ENCODE measurements around the gene VPS41.
"Not testable (repeated sequence)": the region's sequence is repeated elsewhere in the genome, so short reads cannot be mapped to it uniquely, and the experiment has no call there.

Gene VPS41

DNA sequence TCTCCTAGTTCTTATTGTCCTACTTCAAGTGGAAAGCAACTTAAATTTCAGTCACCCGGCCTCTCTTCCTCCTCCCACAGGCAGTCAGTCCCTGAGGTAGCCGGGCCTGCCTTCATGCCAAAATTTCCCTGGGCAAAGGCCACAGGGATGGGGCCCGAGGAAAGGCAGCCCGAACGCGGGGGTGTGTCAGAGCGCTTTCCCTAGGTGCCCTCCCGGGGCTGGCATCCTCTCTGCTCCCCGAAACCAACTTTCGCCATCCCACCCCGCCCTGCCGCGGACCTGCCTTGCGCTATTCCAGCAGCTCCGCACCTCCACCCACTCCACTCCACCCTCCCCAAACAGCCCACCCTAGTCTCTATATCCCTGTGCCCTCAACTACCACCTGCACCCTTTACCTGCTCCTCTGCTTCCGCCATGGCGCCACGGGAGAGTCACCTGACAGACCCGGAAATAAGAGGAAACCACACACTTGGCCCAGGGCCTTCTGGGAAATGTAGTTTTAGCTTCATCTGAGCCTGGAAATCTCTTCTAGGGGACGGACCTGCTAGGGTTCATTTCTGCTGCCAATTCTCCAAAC is at the start of gene VPS41:
Gene VPS41, minus strand, starts transcription at position 433 of the 577 bp plus-strand sequence. Its CDS starts 17 bp downstream, at position 416.
- DNase-seq = peak; percentile 62 to 93 (median 83)

DNA sequence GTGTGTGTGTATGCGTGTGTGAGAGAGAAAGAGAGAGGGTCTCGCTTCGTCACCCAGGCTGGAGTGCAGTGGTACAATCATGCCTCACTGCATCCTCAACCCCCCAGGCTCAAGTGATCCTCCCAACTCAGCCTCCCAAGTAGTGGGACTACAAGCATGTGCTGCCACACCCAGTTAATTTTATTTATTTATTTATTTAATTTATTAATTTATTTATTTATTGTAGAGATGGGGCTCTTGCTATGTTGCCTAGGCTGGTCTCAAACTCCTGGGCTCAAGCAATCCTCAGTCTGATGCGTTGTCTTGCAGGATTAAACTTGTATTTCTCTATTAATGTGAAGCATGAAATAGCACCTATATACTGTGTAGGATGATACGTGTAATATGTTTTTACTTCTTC is 46.9 kb upstream of the VPS41 start:
- DNase-seq = no peak

- no peak for DNase-seq
Measured at GRCh38 chr7:38953971-38954370, 45.0 kb upstream of the VPS41 start.

DNA sequence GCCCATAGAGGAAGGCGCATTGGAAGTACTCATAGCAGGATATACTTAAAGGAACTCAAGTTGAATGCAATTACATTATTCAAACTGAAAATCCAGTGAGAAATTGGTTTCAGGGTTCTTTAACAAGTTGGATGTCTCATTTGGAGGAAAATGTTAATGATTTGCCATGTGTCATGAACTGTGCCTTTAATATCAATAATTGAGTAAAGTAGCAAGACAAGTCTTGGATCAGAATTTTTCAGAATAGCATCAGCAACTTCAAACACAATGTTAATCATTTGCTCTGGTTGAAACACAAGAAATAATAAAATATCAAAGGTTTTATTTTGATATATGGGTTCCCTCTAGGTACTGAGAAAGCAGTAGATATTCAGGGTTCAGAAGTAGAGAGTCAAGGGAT is 44.2 kb upstream of the VPS41 start:
- DNase-seq = no peak

DNA sequence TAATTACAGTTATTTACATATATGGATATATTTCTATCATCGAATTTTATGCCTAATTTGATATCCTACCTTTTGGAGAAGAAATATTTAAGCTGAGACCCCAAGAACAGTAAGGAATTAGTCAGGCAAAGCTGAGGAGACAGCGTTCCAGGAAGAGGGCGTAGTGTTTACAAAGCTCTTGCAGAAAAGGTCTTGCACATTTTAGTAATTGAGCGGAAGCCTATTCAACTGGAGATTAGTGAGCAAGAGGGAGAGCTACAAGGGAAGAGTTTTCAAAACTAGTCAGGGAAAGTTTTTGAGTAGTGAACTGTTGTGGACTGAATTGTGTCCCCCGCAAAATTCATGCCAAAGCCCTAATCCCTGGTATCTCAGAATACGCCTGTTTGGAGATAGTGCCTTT is 42.2 kb upstream of the VPS41 start:
- DNase-seq = no peak

DNA sequence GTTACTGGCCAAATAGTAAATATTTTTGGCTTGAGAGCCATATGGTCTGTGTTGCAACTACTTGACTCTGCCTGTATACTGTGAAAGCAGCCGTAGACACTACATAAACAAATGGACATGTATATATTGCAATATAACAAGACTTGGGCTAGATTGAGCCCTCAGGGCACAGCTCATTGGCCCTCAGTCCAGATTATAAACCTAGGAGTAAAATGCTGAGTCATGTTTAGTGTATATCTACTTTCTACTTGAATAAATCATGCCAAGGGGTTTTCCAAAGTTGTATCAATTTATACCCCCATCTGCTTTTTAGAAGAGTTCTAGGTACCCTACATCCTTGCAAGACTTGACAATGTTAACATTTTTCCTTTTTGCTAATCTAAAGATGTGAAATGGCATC is 41.3 kb upstream of the VPS41 start:
- DNase-seq = peak in 1 of 3 experiments; percentile 38

DNA sequence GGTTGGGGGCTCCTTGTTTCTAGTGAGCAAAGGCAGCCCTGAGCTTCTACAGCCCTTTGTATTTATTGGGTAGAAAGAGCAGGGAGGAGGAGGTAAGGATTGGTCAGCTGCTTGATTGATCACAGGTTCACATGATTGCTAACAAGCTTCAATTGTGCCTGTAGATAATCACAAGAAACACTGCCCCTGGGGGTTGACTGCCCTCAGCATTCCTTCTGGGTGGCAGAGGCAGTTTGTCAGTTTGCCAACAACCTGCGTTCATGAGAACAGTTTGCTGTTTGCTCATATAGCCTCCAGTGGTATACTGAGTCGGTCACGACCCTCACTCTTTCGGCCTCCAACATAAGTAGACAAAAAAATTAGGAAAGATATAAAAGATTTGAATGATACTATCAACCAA is 38.5 kb upstream of the VPS41 start:
- not testable (repeated sequence) for DNase-seq

DNA sequence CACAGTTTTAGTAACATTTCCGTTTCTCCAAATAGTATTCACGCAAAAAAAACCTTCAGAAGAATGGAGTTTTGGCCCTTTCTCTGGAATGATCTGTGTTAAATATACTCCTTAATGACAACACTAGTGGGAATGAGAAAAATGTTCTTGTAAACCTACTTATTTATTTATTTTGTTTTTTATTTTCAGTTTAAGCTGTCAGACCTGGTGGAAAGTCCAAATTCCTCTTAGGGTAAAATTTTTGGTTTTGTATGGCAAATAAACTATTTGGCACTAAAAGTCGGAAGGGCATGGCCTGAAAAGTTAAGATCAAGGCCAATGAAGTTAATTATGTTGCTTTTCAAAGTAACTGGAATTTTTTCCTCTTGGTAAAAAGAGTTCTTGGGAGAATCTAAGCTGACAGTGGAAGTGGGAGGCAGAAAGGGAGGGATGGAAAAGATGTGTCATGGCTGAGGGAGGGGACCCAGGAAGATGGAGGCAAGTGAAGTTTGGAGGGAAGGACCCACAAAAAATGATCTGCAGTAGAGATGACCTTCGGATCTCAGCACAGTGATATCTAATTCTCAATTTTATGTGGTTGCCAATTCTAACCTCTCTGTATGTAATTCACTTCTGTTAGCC is 33.5 kb upstream of the VPS41 start:
- no peak for DNase-seq

DNA sequence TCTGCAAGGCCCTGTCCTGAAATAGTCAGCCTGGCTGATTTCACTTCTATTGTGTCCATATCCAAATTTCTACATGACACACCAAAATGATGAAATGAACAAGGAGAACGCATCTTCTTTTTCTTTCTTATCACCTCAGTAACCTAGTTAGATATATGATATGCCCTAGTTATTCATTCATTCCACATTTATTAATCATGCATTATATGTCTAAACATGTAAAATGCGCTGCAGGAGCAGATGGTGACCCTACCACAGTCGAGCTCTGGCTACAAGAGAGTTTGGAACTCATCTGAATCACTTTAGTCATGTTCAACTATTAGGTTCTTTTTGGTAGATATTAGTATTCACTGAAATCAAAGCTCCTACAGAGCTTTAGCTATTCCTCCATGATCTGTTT is 31.8 kb upstream of the VPS41 start:
- no peak for DNase-seq

DNA sequence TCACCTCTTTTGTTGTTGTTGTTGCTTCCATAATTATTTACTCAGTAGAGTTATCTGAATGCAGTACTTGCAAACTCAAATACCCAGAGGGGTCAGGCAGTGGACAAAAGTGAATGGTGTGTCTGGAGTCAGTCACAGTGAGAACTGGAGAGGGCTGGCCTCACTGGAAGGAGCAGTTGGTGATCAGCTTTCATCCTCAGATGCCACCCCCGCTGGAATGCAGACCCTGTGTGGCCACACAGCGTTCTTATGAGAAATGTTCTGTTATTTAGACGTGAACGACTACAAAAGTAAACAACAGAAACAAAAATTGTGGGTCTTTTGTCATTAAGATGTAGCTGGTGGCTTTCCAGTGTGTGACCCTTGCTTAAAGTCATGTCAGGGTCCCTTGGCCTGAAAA is 29.6 kb upstream of the VPS41 start:
- no peak for DNase-seq

DNA sequence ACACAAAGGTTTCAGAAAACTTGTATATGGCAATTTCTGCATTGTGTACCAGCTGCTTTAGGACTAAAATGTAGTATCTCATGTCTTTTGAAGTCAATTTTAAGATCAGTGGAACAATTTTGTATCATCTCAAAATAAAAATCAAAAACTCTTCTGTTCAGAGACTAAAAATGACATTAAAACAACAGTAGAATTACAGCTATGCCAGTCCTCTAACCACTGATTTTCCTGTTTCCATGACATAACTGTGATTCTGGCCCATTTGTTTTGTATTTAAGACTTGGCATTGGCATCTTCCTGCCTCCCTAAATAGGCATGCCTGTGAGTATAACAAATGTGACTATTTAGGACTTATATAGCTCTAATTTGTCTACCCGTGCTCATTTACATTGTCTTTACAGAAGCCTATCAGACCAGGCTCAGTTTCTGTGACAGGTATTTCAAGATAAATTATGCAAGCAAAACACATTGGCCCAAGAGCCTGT is 29.1 kb upstream of the VPS41 start:
- no peak for DNase-seq

DNA sequence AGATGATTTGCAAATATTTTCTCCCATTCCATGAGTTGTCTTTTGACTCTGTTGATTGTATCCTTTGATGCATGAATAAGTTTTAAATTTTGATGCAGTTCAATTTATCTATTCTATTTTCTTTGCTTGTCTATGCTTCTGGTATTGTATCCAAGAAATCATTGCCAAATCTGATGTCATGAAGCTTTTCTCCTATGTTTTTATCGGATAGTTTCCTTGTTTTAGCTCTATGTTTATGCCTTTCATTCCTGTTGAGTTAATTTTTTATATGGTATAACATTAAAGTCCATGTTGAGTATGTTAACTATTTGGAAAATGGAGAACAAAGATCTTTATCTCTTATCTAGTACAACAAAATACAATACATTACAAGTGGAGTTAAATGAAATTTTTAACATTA is 27.6 kb upstream of the VPS41 start:
- DNase-seq = no peak

GRCh38 chr7:38934536-38934935 is 25.5 kb upstream of the VPS41 start:
- DNase-seq = no peak

GRCh38 chr7:38934051-38934450 is 25.1 kb upstream of the VPS41 start:
- DNase-seq = peak in 1 of 3 experiments; percentile 38

DNA sequence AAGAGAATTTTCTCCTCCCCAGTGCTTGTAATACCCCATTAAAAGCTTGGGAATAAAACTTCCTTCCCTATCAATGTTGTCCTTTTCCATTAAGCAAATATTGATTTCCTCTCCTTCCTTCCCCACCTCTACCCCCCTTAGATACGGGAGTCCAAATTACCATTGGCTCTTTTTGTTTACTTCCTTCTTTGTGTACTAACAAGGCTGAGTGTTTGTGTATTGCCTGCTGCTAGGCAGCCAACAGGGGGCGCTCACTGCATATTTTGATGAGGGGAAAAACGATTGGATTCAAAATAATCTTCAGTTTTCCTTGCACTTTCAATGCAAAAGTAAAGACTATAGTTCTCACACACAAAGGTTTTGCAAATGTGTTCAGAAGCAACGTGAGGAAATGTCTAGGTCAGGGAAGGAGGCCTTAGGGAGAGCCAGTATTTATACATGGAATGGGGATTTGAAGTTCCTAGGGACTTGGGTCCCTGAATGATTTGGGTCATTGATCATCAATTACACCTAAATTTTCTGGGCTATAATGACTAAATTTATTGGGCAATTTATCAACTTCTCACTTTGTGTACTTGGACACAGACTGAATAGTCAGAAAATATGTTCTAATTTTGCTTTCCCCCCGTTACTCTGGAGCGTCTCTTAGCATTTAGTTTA is 23.6 kb upstream of the VPS41 start:
- DNase-seq = peak; percentile 70 to 89 (median 71)

DNA sequence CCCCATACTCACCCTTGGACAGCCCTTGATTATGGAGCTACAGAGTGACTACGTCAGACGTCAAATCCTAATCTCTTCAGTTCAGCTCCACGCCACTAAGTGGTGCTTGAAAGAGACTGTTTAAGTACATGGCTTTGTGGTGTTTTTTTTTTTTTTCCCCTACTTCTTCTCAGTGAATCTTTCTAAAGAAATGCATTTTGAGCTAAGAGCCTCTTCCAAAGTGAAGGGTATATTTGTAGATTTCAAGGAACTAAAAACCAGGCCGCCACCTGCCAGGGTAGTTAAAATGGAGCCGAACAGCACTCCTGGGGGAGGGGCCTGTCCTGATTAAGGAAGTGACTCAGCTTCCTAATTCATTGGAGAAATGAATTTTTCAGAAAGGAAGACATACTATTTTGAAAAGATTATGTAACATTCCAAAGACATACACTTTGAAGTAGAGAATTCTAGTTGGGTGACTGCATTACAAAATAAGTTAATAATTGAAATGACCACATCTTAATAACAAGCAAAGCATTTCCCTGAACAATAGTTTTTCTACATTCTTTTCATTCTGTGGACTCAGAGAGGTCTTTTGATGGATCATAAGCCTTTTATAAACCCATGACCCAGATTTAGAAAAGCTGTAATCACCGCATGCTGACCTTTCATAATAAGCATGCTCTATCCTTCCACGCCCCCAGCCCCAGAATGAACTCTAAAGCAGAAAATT is 20.6 kb upstream of the VPS41 start:
- DNase-seq = peak in 2 of 3 experiments; percentile 33 to 80

GRCh38 chr7:38928506-38928905 is 19.5 kb upstream of the VPS41 start:
- DNase-seq = no peak

DNA sequence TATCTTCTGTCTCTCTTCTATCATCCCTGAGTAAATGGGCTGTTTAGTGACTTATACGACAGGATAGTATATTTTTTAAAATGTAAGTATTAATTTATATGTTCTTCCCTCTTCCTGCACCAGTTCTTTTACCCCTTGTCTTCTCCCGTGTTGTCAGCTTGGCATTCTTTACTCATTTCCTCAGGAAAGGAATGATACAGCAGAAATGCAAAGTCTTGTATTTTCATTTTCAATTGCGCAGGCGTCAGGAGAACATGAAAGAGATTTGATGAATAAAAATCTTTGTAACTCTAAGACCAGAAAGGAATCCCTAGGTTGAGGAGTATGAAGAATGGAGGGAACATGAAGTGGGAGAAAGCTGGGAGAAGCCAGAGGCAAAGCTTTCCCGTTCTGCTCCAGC is 18.8 kb upstream of the VPS41 start:
- DNase-seq = no peak

DNA sequence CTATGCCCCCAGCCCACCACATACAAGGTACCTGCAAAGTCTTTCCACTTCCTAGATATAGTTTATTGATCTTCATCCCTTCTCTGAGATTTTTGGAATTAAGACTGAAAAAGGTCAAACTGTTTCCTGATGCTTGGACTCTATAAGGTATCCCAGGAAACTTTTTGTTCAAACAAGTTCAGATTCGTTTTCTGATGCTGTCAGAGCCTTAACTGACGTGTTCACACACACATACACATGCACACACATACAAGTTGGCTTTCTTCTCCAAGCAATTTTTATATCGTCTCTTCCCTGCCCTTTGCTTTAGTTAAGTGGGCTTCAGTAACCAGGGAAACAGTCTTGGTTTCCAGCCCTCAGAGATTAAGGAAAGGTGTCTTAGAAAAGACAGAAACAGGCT is 11.7 kb upstream of the VPS41 start:
- no peak for DNase-seq

- DNase-seq = no peak
Measured at GRCh38 chr7:38916396-38916795, 7.4 kb upstream of the VPS41 start.

- no peak for DNase-seq
Measured at GRCh38 chr7:38909870-38910269, 879 bp upstream of the VPS41 start.

- no peak for DNase-seq
Measured at GRCh38 chr7:38907766-38908165, 1.2 kb downstream of the VPS41 start.

DNA sequence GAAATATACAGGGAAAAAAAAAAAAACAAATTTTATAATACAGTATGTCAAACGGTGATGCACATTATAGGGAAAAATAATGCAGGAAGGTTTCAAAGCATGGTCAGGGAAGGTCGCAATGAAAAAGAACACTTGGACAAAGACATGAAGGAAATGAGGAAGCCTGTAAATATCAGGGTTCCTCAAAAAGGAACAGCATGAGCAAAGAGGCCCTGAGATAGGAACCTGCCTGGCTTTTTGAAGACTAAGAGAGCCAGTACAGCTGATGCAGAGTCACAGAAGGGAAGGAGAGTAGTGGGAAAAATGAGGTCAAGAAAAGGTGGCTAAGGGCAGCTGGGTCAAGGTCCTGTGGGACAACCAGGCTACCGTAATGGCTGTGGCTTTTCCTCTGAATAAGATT is 1.9 kb downstream of the VPS41 start:
- DNase-seq = no peak
